Heart left ventricle (tissue), 13 donors: ENCODE data around the gene RPP25L.

Source experiments
- CTCF ChIP-seq, 12 donors: fragments of 200-600 bp; sonication (generic) in 4 of 12; IDR thresholded peaks; one replicate each; pipeline versions ENCODE4 v1.5.0 to v1.8.0; 2018 to 2022; ENCODE audit warnings: antibody characterized with exemption in 12 of 12, mild to moderate bottlenecking in 5 of 12
- POLR2A ChIP-seq, 2 donors: fragments of 450-650 bp; IDR thresholded peaks; one replicate each; pipeline ENCODE4 v1.6.1; 2017; ENCODE audit warnings: antibody characterized with exemption in 2 of 2, mild to moderate bottlenecking in 2 of 2, moderate library complexity in 2 of 2
- donor health status: ischemic (EF 13 %, LVEDD 7.1; RV severe dilation, severe dysfunction).
- donor health status: DM: no; HTN: yes; CAD: no.
- donor health status: DM: no; HTN: no; CAD: no.
- donor health status: ischemic (EF 25% LVEDD 6.9; RV normal size, moderate dysfunction).
- donor health status: ischemic (EF 25% LVEDD 5.7; RV mildly dilated, moderate dysfunction).
- donor health status: ischemic (EF 35%, LVEDD 5.7; RV mildly dilated, moderate dysfunction).
- donor health status: nonischemic (EF 11% LVEDD 7.7; RV severe dilation, severe dysfunction).
- donor health status: DM: yes; HTN: yes; CAD: no.
- donor health status: PGD.
- donor health status: ischemic (EF 29% LVEDD 5.4; RV normal size, mild dysfunction).
- donor health status: nonischemic (EF 23%, LVEDD 6.1; RV moderate dilation, normal function).

GRCh38 chr9:34651321-34651720 lies 39.4 kb upstream of the RPP25L start:
- TF ChIP-seq POLR2A (IDR thresholded peaks at IDR 0.05) = no peak
- TF ChIP-seq CTCF (IDR thresholded peaks at IDR 0.05) = no peak
